MCF 10A (cell line): ENCODE data around the gene FCMR. TPM values are rescaled to one million over a fixed set of nuclear protein-coding genes. Genes with fewer than 3 reads are reported as not detected.

ENCODE experiments used
- Bru-seq: library from RNA; stranded (reverse); fragments of 400-500 nt; gene quantifications from one replicate; lab custom pipeline; 2021; lab: Mats Ljungman, UMichigan
- BruChase-seq, 2 experiments: library from RNA; stranded (reverse); fragments of 400-500 nt; gene quantifications; one replicate each; lab custom pipeline; 2021; lab: Mats Ljungman, UMichigan
- BruUV-seq: library from RNA; stranded (reverse); fragments of 400-500 nt; replicated peaks from 2 replicates; lab custom pipeline; 2021; lab: Mats Ljungman, UMichigan
- CTCF ChIA-PET: fragments of 300-600 bp; sonication (Branson Sonifier 250); formaldehyde crosslinking; extraction: SDS; loops from one replicate; lab custom pipeline; 2021; ENCODE audit warnings: antibody characterized with exemption, inconsistent platforms; lab: Yijun Ruan, JAX
- POLR2A ChIA-PET: fragments of 300-600, 350-650 bp; sonication (Branson Sonifier 250); formaldehyde crosslinking; extraction: SDS; loops from one replicate; lab custom pipeline; 2020; ENCODE audit warnings: antibody characterized with exemption, inconsistent platforms; lab: Yijun Ruan, JAX
- DNase-seq: peaks from one replicate; pipeline ENCODE4 v3.0.0-alpha.2; 2018; ENCODE audit not compliant: unreplicated experiment
- H3K27ac Mint-ChIP-seq: one replicate; pipeline ENCODE4 v1.8.0; 2022; ENCODE audit warnings: mild to moderate bottlenecking, low read depth, mixed read lengths; ENCODE audit not compliant: unreplicated experiment
- H3K27me3 Mint-ChIP-seq: one replicate; pipeline ENCODE4 v1.8.0; 2022; ENCODE audit warnings: mixed read lengths; ENCODE audit not compliant: insufficient read depth, unreplicated experiment
- H3K36me3 Mint-ChIP-seq: one replicate; pipeline ENCODE4 v1.8.0; 2022; ENCODE audit warnings: mild to moderate bottlenecking, moderate library complexity, mixed read lengths; ENCODE audit not compliant: insufficient read depth, unreplicated experiment
- H3K4me1 Mint-ChIP-seq: one replicate; pipeline ENCODE4 v1.8.0; 2022; ENCODE audit warnings: mixed read lengths; ENCODE audit not compliant: insufficient read depth, unreplicated experiment
- H3K4me3 Mint-ChIP-seq: one replicate; pipeline ENCODE4 v1.8.0; 2022; ENCODE audit warnings: mild to moderate bottlenecking, moderate library complexity, mixed read lengths; ENCODE audit not compliant: unreplicated experiment
- H3K9me3 Mint-ChIP-seq: one replicate; pipeline ENCODE4 v1.8.0; 2022; ENCODE audit warnings: mixed read lengths; ENCODE audit not compliant: unreplicated experiment
- CTCF ChIP-seq: fragments of 200-600 bp; IDR thresholded peaks from one replicate; pipeline ENCODE4 v1.8.0; 2022; ENCODE audit warnings: antibody characterized with exemption, mild to moderate bottlenecking; ENCODE audit not compliant: unreplicated experiment
- intact Hi-C: fragments of 100-400 bp; cut with micrococcal nuclease; formaldehyde crosslinking; loops from 2 replicates; pipeline ENCODE4 v1.14.1; 2022
- long read RNA-seq: library from polyadenylated mRNA; stranded (forward); transcript quantifications from one replicate; pipeline ENCODE4 v2.0.0, GENCODE V29; 2022
- total RNA-seq: library from RNA; stranded (reverse); gene quantifications from 2 replicates; pipeline ENCODE4 v1.2.3, GENCODE V29; 2022

The FCMR gene, protein sequence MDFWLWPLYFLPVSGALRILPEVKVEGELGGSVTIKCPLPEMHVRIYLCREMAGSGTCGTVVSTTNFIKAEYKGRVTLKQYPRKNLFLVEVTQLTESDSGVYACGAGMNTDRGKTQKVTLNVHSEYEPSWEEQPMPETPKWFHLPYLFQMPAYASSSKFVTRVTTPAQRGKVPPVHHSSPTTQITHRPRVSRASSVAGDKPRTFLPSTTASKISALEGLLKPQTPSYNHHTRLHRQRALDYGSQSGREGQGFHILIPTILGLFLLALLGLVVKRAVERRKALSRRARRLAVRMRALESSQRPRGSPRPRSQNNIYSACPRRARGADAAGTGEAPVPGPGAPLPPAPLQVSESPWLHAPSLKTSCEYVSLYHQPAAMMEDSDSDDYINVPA
- total RNA-seq (10.1 and 18.0 TPM in 2 replicates), Bru-seq, nascent RNA (percentile 55 among the genes with signal in this experiment), BruChase-seq, experiment 1, labeled RNA remaining after a 6-hour chase (percentile 47 among the genes with signal in this experiment), BruChase-seq, experiment 2, labeled RNA remaining after a 2-hour chase (percentile 38 among the genes with signal in this experiment)
- long read RNA-seq, transcript FCMR-204 (3 exons, 903 nt) = major isoform, 5 of 18 reads
- long read RNA-seq, partial matches to known transcripts = 8 of 18 reads
- long read RNA-seq, other reads (novel, unspliced or antisense) = 5 of 18 reads

DNA sequence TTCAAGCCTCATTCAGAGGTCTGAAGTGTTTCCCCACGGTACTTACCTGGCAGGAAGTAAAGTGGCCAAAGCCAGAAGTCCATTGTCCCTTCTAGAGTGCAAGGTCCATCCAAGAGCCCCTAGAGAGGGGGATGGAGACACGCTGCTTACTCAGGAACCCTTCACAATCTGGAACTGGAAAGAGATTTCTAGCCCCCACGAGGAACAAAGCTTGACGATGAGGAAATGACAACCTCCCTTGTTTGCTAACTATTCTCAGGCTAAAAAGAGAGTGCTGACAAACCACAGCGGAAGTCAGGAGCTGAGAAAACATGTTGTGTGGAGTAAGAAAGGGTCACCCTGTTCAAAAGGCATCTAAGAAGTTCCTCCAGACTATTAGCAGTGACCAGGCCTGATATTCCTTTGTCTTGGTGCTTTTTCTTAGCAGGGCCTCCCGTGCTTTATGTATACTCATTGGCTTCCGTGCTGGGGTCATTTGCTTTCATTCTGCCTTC lies at the start of gene FCMR:
FCMR (minus strand) TSS at position 170 of the 494 bp plus-strand sequence; CDS start at position 83, 87 bp downstream.
- H3K9me3 Mint-ChIP-seq = no peaks in the 10 kb centered on the region
- CTCF ChIA-PET = interaction anchor here (0.6 to 13.0 kb wide), 13 partner anchors 10 to 290 kb away, joined by 3 to 287 read pairs (median 3); partner anchors contain the start of gene DYRK3

DNA sequence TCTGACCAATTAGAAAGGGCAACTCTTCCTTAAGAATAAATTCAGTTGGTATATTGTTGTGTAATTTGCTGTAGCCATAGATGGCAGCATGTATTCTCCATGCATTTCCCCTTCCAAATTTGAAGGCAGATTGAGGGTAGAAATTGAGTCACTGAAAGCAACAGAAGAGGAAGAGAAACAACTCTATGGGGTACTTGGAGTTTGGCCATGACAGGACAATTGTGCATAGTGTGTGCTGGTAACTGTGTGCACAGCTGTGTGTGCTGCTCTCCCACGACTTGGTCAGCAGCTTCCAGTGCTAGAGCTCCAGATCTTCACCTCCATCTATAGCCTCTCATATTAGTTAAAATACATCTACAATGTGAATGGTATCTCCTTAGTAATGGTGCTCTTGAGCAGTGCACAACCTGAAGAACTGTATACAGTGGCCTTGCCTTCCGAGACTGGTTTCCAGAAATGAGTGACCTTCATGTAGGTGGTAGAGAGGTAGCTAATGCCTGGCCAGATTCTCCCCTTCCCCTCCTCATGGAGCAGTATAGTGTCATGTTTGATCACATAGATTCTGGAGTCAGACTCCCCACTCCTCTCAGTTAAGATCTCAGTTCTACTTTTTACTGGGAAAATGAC lies 49.4 kb upstream of the FCMR start:
- Mint-ChIP-seq H3K27me3 (peaks cover 27% of the 10 kb centered on the region), H3K36me3 (no peaks in the 10 kb centered on the region), H3K4me1 (no peaks in the 10 kb centered on the region), H3K9me3 (no peaks in the 10 kb centered on the region), H3K27ac (no peak overlapping the region), H3K4me3 (no peak overlapping the region)
- POLR2A ChIA-PET = interaction anchor here (1.4 to 4.4 kb wide), 3 partner anchors 9 to 56 kb away, joined by 4 to 29 read pairs (median 9); no protein-coding TSS in a partner anchor
- TF ChIP-seq CTCF = no peak
- BruUV-seq = no TSS peak
- no peak for DNase-seq
- intact Hi-C loops = no loop called here
- CTCF ChIA-PET = interaction anchor here (0.6 to 10.0 kb wide), 11 partner anchors 9 to 387 kb away, joined by 3 to 161 read pairs (median 5); partner anchors contain the start of gene EIF2D

More for the DNA sequence above, at the start of gene FCMR:
- Mint-ChIP-seq H3K4me3 (no peak within 1 kb of the TSS), H3K4me1 (no peaks in the 10 kb centered on the region), H3K36me3 (no peaks in the 10 kb centered on the region), H3K27me3 (no peaks in the 10 kb centered on the region), H3K27ac (no peak within 1 kb of the TSS)
- DNase-seq = no peak
- POLR2A ChIA-PET = interaction anchor here (1.3 to 1.8 kb wide), 2 partner anchors 10 to 187 kb away, joined by 3 to 5 read pairs; no protein-coding TSS in a partner anchor
- no TSS peak for BruUV-seq
- intact Hi-C loops = no loop called here
- no peak for TF ChIP-seq CTCF

DNA sequence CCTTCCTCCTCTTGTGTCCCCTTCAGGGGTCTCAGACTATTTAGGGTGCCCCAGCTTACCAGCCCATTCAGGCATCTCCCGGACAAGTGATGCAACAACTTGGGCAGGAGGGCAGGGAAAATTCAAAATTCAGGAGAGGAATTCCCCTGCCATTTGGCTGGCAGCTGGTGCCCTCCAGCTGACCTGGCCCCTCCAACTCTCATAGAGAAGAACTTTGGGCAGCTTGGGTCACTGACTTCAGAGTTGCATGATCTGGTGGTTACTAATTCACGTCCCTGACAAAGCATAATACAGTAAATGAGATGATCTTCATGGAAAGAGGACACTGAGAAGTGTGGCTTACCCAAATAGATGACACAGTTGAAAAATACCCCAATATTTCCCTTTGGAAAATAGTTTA lies 48.7 kb upstream of the FCMR start, which contains the start of gene FCAMR:
FCAMR (minus strand) TSS at position 15 of the 400 bp plus-strand sequence. CDS start 335 bp downstream, outside the sequence.
- BruUV-seq = no TSS peak
- no peak for DNase-seq
- intact Hi-C loops = no loop called here
- no peak for TF ChIP-seq CTCF
- Mint-ChIP-seq H3K4me3 (no peak within 1 kb of the TSS), H3K36me3 (no peaks in the 10 kb centered on the region), H3K4me1 (no peaks in the 10 kb centered on the region), H3K27me3 (peaks cover 27% of the 10 kb centered on the region), H3K9me3 (no peaks in the 10 kb centered on the region), H3K27ac (no peak within 1 kb of the TSS)
- POLR2A ChIA-PET = interaction anchor here (0.5 to 4.4 kb wide), 3 partner anchors 8 to 1249 kb away, joined by 3 to 29 read pairs (median 3); no protein-coding TSS in a partner anchor
- CTCF ChIA-PET = interaction anchor here (0.6 to 10.0 kb wide), 15 partner anchors 9 to 481 kb away, joined by 3 to 161 read pairs (median 4); partner anchors contain the start of gene EIF2D
